Esophagus squamous epithelium (tissue), 4 donors: ENCODE results near the gene CAMTA1.

Source experiments
- POLR2A ChIP-seq, 4 donors: fragments of 450-650 bp; IDR thresholded peaks; one replicate each; pipeline ENCODE4 v1.6.1; 2017; ENCODE audit warnings: antibody characterized with exemption in 4 of 4, mild to moderate bottlenecking in 4 of 4, moderate library complexity in 3 of 4
- TF ChIP-seq, protein P1 (sequence below), 6 experiments: fragments of 450-650 bp in 4 of 6; fragments of 200-600 bp in 2 of 6; sonication (generic) in 2 of 6; IDR thresholded peaks; one replicate each; pipeline ENCODE4 v1.5.1; 2016 to 2019; ENCODE audit warnings: antibody characterized with exemption in 6 of 6, mild to moderate bottlenecking in 4 of 6, moderate library complexity in 4 of 6

DNA sequence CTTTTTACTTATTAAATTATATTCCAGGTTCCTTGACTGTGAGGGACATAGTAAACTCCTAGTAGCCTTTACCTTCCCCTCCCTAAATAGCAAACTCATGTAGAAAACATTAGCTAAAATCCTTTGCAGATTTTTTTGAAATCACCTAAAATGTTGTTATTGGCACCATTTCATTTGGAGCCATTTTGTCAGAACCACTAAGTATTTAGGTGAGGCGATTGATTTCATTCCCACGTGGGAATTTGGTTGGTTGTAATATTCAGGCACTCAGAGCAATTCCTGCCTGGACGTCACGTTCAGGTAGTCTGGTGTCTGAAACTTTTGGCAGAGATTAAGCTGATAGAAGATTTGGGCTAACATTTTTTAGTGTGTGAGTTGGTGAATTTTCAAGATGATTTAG is 84.3 kb downstream of the CAMTA1 start:
- no peak for TF ChIP-seq POLR2A (IDR thresholded peaks at IDR 0.05)
- TF ChIP-seq, protein P1, sequence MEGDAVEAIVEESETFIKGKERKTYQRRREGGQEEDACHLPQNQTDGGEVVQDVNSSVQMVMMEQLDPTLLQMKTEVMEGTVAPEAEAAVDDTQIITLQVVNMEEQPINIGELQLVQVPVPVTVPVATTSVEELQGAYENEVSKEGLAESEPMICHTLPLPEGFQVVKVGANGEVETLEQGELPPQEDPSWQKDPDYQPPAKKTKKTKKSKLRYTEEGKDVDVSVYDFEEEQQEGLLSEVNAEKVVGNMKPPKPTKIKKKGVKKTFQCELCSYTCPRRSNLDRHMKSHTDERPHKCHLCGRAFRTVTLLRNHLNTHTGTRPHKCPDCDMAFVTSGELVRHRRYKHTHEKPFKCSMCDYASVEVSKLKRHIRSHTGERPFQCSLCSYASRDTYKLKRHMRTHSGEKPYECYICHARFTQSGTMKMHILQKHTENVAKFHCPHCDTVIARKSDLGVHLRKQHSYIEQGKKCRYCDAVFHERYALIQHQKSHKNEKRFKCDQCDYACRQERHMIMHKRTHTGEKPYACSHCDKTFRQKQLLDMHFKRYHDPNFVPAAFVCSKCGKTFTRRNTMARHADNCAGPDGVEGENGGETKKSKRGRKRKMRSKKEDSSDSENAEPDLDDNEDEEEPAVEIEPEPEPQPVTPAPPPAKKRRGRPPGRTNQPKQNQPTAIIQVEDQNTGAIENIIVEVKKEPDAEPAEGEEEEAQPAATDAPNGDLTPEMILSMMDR (IDR thresholded peaks at IDR 0.05): no peak
